Smooth muscle cell (in vitro differentiated cells): Measurements from ENCODE around the gene GARIN5B. TPM values are rescaled to one million over a fixed set of nuclear protein-coding genes. Genes with fewer than 3 reads are reported as not detected.
"Not testable (repeated sequence)": the region's sequence is repeated elsewhere in the genome, so short reads cannot be mapped to it uniquely, and the experiment has no call there.

Experiments
- DNase-seq: peaks from one replicate; lab custom pipeline; 2025; ENCODE audit not compliant: unreplicated experiment; lab: John Stamatoyannopoulos, UW
- H2AFZ ChIP-seq: fragments of 200-600 bp; sonication (generic); 2 replicates; pipeline ENCODE4 v1.6.0; 2016; ENCODE audit warnings: antibody characterized with exemption, low read depth, mild to moderate bottlenecking
- H3F3A ChIP-seq: fragments of 200-600 bp; sonication (generic); 2 replicates; pipeline ENCODE4 v1.6.0; 2017; ENCODE audit warnings: antibody characterized with exemption, low read depth
- H3K27ac ChIP-seq: fragments of 200-600 bp; sonication (generic); 2 replicates; pipeline ENCODE4 v1.5.1; 2016; ENCODE audit warnings: low read depth, mild to moderate bottlenecking
- H3K27me3 ChIP-seq: fragments of 200-600 bp; sonication (generic); 2 replicates; pipeline ENCODE4 v1.6.1; 2016; ENCODE audit warnings: low read depth, mild to moderate bottlenecking
- H3K36me3 ChIP-seq: fragments of 200-600 bp; sonication (generic); 2 replicates; pipeline ENCODE4 v1.5.1; 2016; ENCODE audit warnings: low read depth
- H3K4me1 ChIP-seq: fragments of 200-600 bp; sonication (generic); 2 replicates; pipeline ENCODE4 v1.5.1; 2016; ENCODE audit warnings: low read depth
- H3K4me2 ChIP-seq: fragments of 200-600 bp; sonication (generic); 2 replicates; pipeline ENCODE4 v1.6.0; 2016; ENCODE audit warnings: mild to moderate bottlenecking
- H3K4me3 ChIP-seq: fragments of 200-600 bp; sonication (generic); 2 replicates; pipeline ENCODE4 v1.5.1; 2016; ENCODE audit warnings: mild to moderate bottlenecking
- H3K79me2 ChIP-seq: fragments of 200-600 bp; sonication (generic); 2 replicates; pipeline ENCODE4 v1.6.0; 2016; ENCODE audit warnings: low read depth, mild to moderate bottlenecking
- H3K9ac ChIP-seq: fragments of 200-600 bp; sonication (generic); 2 replicates; pipeline ENCODE4 v1.6.0; 2016; ENCODE audit warnings: low read depth
- H3K9me3 ChIP-seq: fragments of 200-600 bp; sonication (generic); replicated peaks from 2 replicates; pipeline ENCODE4 v1.5.1; 2016; ENCODE audit warnings: low read depth
- H4K20me1 ChIP-seq: fragments of 200-600 bp; sonication (generic); 2 replicates; pipeline ENCODE4 v1.6.0; 2016; ENCODE audit warnings: low read depth
- WGBS: methylation state at CpG from one replicate; pipeline ENCODE4 v1.1.7; 2016; ENCODE audit warnings: low lambda C conversion rate; 5-methylcytosine and 5-hydroxymethylcytosine counted together
- polyA plus RNA-seq: library from polyadenylated mRNA; unstranded; fragments of >200 nt; fragmentation: Nextera tagmentation; extraction: Ambion mirVana; gene quantifications from 2 replicates; pipeline ENCODE4 v1.2.1, GENCODE V29; 2016
- total RNA-seq: library from RNA; depleted of rRNA; stranded (reverse); fragments of >200 nt; gene quantifications from 2 replicates; pipeline ENCODE4 v1.2.3, GENCODE V29; 2014
- TF ChIP-seq, protein P1 (sequence below): fragments of 200-600 bp; sonication (generic); IDR thresholded peaks from 2 replicates; pipeline ENCODE4 v1.5.1; 2017; ENCODE audit warnings: borderline replicate concordance, mild to moderate bottlenecking, antibody characterized with exemption; ENCODE audit not compliant: insufficient read depth, poor library complexity, severe bottlenecking

GARIN5B gene
- total and polyA plus RNA-seq, 2 experiments from 2014 or later, result 0.07 TPM; not detected in 1

DNA sequence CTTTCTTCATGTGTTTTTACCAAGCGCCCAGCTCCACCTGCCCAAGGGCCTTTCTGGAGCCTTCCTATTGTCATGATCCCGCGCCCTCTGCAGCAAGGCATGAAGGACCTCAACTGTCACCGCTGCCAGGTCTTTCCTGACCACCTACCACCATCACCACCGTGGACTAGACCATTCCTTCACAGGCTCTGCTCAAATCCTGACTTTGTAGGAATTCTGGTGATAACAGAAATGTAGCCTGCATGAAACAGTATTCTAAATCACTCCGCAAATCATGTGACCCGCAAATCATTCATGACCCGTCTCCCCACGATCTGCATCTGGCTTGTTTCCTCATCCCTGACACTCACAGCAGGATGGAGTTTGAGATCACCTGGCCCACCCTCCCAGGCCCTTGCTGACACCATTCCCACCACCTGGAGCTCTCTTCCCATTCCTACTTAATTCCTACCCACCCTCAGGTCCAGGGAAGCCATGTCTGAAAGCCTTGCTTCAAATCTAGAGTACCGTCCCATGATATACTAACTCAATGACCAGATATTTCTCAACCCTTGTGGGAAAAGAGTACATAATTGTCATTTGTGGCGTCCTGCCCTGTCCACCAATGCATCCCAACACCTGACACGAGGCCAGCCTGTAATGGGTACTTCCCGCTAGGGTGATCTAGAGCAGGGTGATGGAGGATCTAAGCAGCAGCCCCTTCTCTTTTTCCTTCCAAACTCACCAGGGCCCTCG lies 43.2 kb upstream of the GARIN5B start:
- Histone ChIP-seq H3K4me3 (peak overlapping the region; percentile 78), H3K36me3 (no peaks in the 10 kb centered on the region), H3K4me2 (peak overlapping the region; percentile 96), H3K27ac (no peak overlapping the region), H3K9ac (peak overlapping the region; percentile 92), H3K4me1 (peaks cover 14% of the 10 kb centered on the region), H3F3A (peaks cover 14% of the 10 kb centered on the region), H3K79me2 (peaks cover 37% of the 10 kb centered on the region), H4K20me1 (peaks cover 53% of the 10 kb centered on the region), H2AFZ (no peak overlapping the region), H3K9me3 (no peaks in the 10 kb centered on the region), H3K27me3 (no peaks in the 10 kb centered on the region)
- TF ChIP-seq, protein P1, sequence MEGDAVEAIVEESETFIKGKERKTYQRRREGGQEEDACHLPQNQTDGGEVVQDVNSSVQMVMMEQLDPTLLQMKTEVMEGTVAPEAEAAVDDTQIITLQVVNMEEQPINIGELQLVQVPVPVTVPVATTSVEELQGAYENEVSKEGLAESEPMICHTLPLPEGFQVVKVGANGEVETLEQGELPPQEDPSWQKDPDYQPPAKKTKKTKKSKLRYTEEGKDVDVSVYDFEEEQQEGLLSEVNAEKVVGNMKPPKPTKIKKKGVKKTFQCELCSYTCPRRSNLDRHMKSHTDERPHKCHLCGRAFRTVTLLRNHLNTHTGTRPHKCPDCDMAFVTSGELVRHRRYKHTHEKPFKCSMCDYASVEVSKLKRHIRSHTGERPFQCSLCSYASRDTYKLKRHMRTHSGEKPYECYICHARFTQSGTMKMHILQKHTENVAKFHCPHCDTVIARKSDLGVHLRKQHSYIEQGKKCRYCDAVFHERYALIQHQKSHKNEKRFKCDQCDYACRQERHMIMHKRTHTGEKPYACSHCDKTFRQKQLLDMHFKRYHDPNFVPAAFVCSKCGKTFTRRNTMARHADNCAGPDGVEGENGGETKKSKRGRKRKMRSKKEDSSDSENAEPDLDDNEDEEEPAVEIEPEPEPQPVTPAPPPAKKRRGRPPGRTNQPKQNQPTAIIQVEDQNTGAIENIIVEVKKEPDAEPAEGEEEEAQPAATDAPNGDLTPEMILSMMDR, result no peak
- 85% methylated on average over 14 of the region's 14 CpGs for WGBS
- DNase-seq, result no peak

DNA sequence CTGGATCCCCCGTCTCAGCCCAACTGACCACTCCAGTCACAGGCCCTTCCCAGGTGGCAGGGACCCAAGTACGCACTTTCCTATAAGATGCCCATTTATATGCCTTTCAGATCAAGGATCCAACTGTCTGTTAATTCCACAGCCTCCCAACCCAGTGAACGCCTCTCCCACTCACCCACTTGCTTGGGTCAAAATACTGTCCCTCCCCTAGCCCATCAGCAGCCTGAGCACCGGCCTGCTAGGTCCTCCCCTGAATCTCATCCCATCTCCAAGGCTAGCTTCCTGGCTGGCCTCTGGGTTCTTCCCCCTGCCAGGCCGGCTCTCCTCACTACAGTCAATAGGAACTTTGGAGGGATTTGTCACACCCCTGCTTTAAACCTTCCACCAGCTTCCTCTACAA lies 42.6 kb upstream of the GARIN5B start:
- Histone ChIP-seq H3K9me3 (no peaks in the 10 kb centered on the region), H3K27ac (no peak overlapping the region), H3K4me2 (peak overlapping the region; percentile 96), H3K4me1 (peaks cover 14% of the 10 kb centered on the region), H3K9ac (no peak overlapping the region), H2AFZ (no peak overlapping the region), H3K79me2 (peaks cover 37% of the 10 kb centered on the region), H3K36me3 (no peaks in the 10 kb centered on the region), H3F3A (peaks cover 18% of the 10 kb centered on the region), H3K27me3 (no peaks in the 10 kb centered on the region), H3K4me3 (no peak overlapping the region), H4K20me1 (peaks cover 57% of the 10 kb centered on the region)
- DNase-seq, result no peak
- whole genome bisulfite sequencing, result 87% methylated on average over 5 of the region's 5 CpGs
- TF ChIP-seq, protein P1, result no peak

DNA sequence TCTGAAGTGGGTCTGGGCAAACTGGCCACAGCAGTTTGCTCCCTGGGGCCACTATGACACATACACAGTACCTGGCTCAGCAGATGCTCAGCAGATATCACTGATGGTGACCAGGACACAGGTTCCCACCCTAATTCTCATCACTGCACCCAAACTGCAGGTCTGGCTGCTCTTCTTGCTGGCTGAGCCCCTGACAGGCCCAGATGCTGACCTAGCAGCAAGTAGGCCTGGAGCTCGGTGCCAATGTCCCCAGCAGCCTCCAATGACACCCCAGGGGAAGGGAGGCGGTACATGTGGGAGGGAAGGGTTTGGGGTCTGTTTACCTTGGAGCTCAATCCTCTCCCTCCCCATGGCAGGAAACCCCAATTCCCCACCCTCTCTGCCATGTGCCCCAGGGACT lies 39.4 kb upstream of the GARIN5B start:
- no peaks in the 10 kb centered on the region for H3K36me3 ChIP-seq
- TF ChIP-seq, protein P1, result no peak
- H3K4me1 ChIP-seq, result peaks cover 14% of the 10 kb centered on the region
- no peaks in the 10 kb centered on the region for H3K27me3 ChIP-seq
- no peak overlapping the region for H3K9ac ChIP-seq
- peaks cover 37% of the 10 kb centered on the region for H3K79me2 ChIP-seq
- no peaks in the 10 kb centered on the region for H3K9me3 ChIP-seq
- no peak overlapping the region for H2AFZ ChIP-seq
- 100% methylated on average over 2 of the region's 2 CpGs for WGBS
- no peak for DNase-seq
- H3K4me2 ChIP-seq, result no peak overlapping the region
- peaks cover 22% of the 10 kb centered on the region for H3F3A ChIP-seq
- H3K4me3 ChIP-seq, result no peak overlapping the region
- peaks cover 79% of the 10 kb centered on the region for H4K20me1 ChIP-seq
- H3K27ac ChIP-seq, result no peak overlapping the region

DNA sequence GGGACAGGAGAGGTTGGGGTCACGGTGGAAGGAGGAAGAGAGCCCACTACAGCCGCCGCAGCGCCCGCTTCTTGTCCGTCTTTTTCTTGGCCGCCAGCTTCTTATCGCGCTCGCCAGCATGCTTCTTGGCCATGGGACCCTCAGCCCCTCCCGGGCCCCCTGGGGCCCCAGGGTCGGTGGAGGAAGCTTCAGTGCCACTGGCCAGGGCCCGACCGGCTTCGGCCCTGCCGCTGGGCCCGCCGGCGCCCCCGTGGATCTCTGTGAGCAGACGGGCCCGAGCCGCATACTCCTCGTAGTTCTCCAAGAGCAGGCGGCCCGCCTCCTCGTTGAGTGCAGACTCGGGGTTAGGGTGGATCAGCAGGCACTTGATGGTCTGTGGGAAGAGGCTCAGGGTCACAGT lies 38.3 kb upstream of the GARIN5B start:
- H3K4me1 ChIP-seq, H2AFZ ChIP-seq, H3K9ac ChIP-seq, H3K27me3 ChIP-seq, H3K36me3 ChIP-seq, DNase-seq, H3K9me3 ChIP-seq, H3K27ac ChIP-seq, H3K4me2 ChIP-seq, H3K4me3 ChIP-seq: not testable (repeated sequence)
- H3F3A ChIP-seq, result peaks cover 22% of the 10 kb centered on the region
- 93% methylated on average over 18 of the region's 28 CpGs for WGBS
- H3K79me2 ChIP-seq, result peaks cover 27% of the 10 kb centered on the region
- peaks cover 70% of the 10 kb centered on the region for H4K20me1 ChIP-seq
